K562 (cell line): Measurements from ENCODE around the gene GORASP1. TPM values are rescaled to one million over a fixed set of nuclear protein-coding genes. Genes with fewer than 3 reads are reported as not detected.

Experiments
- ATAC-seq: fragments of 200-7000 bp; cut with Tn5 transposase; 3 replicates; pipeline ENCODE4 v1.9.1; 2020; ENCODE audit warnings: moderate library complexity
- BruUV-seq: library from RNA; stranded (reverse); fragments of 400-500 nt; replicated peaks from 2 replicates; lab custom pipeline; 2021; lab: Mats Ljungman, UMichigan
- CTCF ChIA-PET: fragments of 300-600 bp; formaldehyde crosslinking; extraction: SDS; loops from one replicate; lab custom pipeline; 2021; ENCODE audit warnings: low intra/inter-chr PET ratio; lab: Yijun Ruan, JAX
- POLR2A ChIA-PET: fragments of 300-600, 350-650 bp; sonication (Branson Sonifier 250); formaldehyde crosslinking; extraction: SDS; loops from one replicate; lab custom pipeline; 2021; ENCODE audit warnings: antibody characterized with exemption, inconsistent platforms; lab: Yijun Ruan, JAX
- DNase-seq, 4 experiments: peaks; one replicate each; pipeline versions ENCODE4 v3.0.0 to v3.0.0-alpha.2; 2011 to 2018; ENCODE audit warnings: low spot score in 3 of 4, mixed read lengths in 3 of 4; ENCODE audit errors: extremely low read depth in 1 of 4
- FAIRE-seq: peaks from 2 replicates; lab custom pipeline; 2011; peaks lifted over from hg19 to GRCh38; lab: Jason Lieb, UNC
- H2AFZ ChIP-seq: 2 replicates; pipeline ENCODE4 v1.6.0; 2011; ENCODE audit warnings: low read depth, low read length, control low read depth, inconsistent platforms
- H3K27ac ChIP-seq: fragments of 200-600 bp; 3 replicates; pipeline ENCODE4 v1.8.0; 2011; ENCODE audit warnings: low read depth, mild to moderate bottlenecking, control low read depth, inconsistent platforms, low read length, moderate library complexity, mixed read lengths; ENCODE audit errors: extremely low read depth
- H3K27me3 ChIP-seq, 2 experiments: fragments of 300-600 bp in 1 of 2; 2 replicates in 1 of 2; 3 replicates in 1 of 2; pipeline versions ENCODE4 v1.6.0 to v1.8.0; 2011; ENCODE audit warnings: inconsistent platforms in 2 of 2, low read length in 2 of 2, mild to moderate bottlenecking in 1 of 2, mixed read lengths in 1 of 2, moderate library complexity in 1 of 2; ENCODE audit not compliant: control insufficient read depth in 2 of 2, insufficient read depth in 2 of 2
- H3K36me3 ChIP-seq: fragments of 300-600 bp; 3 replicates; pipeline ENCODE4 v1.8.0; 2011; ENCODE audit warnings: mild to moderate bottlenecking, low read length, inconsistent platforms; ENCODE audit not compliant: control insufficient read depth, insufficient read depth
- H3K4me1 ChIP-seq, 2 experiments: fragments of 200-600 bp in 1 of 2; replicated peaks in 1 of 2; 2 replicates in 1 of 2; 3 replicates in 1 of 2; pipeline versions ENCODE4 v1.5.1 to v1.8.0; 2011; ENCODE audit warnings: inconsistent platforms in 2 of 2, low read length in 2 of 2, mild to moderate bottlenecking in 1 of 2, mixed read lengths in 1 of 2, moderate library complexity in 1 of 2; ENCODE audit not compliant: control insufficient read depth in 2 of 2, insufficient read depth in 2 of 2
- H3K4me2 ChIP-seq: 2 replicates; pipeline ENCODE4 v1.6.1; 2011; ENCODE audit warnings: low read length, control low read depth, inconsistent platforms, mixed read lengths; ENCODE audit not compliant: insufficient read depth
- H3K4me3 ChIP-seq: fragments of 200-600 bp; sonication (generic), shearing (Covaris generic); 2 replicates; pipeline ENCODE4 v1.5.1; 2016; ENCODE audit warnings: control low read depth, inconsistent platforms
- H3K79me2 ChIP-seq: fragments of 200-600 bp; 3 replicates; pipeline ENCODE4 v1.8.0; 2011; ENCODE audit warnings: low read length, inconsistent platforms; ENCODE audit not compliant: control insufficient read depth, insufficient read depth
- H3K9ac ChIP-seq, 2 experiments: 2 replicates each; pipeline versions ENCODE4 v1.6.0 to v1.6.1; 2011; ENCODE audit warnings: low read depth in 2 of 2, low read length in 2 of 2, control low read depth in 1 of 2, inconsistent platforms in 1 of 2, mild to moderate bottlenecking in 1 of 2, mixed read lengths in 1 of 2; ENCODE audit not compliant: insufficient read depth in 1 of 2
- H3K9me1 ChIP-seq: one replicate; pipeline ENCODE4 v1.6.0; 2011; ENCODE audit warnings: inconsistent platforms, mild to moderate bottlenecking, low read length, moderate library complexity; ENCODE audit not compliant: control insufficient read depth, insufficient read depth
- H3K9me3 ChIP-seq: replicated peaks from 2 replicates; pipeline ENCODE4 v1.5.1; 2011; ENCODE audit warnings: low read depth, low read length, inconsistent platforms; ENCODE audit not compliant: control insufficient read depth, insufficient read depth
- H4K20me1 ChIP-seq: replicated peaks from 2 replicates; pipeline ENCODE4 v1.6.1; 2011; ENCODE audit warnings: low read length, inconsistent platforms, mixed read lengths; ENCODE audit not compliant: control insufficient read depth, insufficient read depth
- CTBP1 ChIP-seq: fragments of 450-650 bp; IDR thresholded peaks from 2 replicates; pipeline ENCODE4 v1.6.1; 2016; ENCODE audit warnings: borderline replicate concordance
- ETV6 ChIP-seq, 3 experiments: fragments of 150-350 bp in 1 of 3; sonication (generic) in 1 of 3; formaldehyde crosslinking in 1 of 3; IDR thresholded peaks; 2 replicates each; pipeline versions ENCODE4 v1.6.1 to v1.8.0; 2014 to 2022; ENCODE audit warnings: borderline replicate concordance in 2 of 3, low read depth in 2 of 3, antibody characterized with exemption in 1 of 3, low read length in 1 of 3, mild to moderate bottlenecking in 1 of 3, missing genetic modification reagents in 1 of 3
- GATAD2A ChIP-seq: fragments of 450-650 bp; IDR thresholded peaks from 2 replicates; pipeline ENCODE4 v1.6.1; 2017
- HIVEP1 ChIP-seq: fragments of 250-450 bp; sonication (Bioruptor Pico); IDR thresholded peaks from 2 replicates; pipeline ENCODE4 v1.4.0; 2020; ENCODE audit warnings: mild to moderate bottlenecking
- KLF6 ChIP-seq: fragments of 250-450 bp; sonication (Bioruptor Pico); IDR thresholded peaks from 2 replicates; pipeline ENCODE4 v1.4.0; 2020; ENCODE audit warnings: mild to moderate bottlenecking, moderate library complexity, borderline replicate concordance
- MCM7 ChIP-seq, 2 experiments: fragments of 450-650 bp; IDR thresholded peaks; 2 replicates each; pipeline ENCODE4 v1.6.1; 2016 to 2018
- NR4A1 ChIP-seq, 2 experiments: fragments of 250-450 bp in 1 of 2; fragments of 450-650 bp in 1 of 2; sonication (Bioruptor Pico) in 1 of 2; IDR thresholded peaks; 2 replicates each; pipeline versions ENCODE4 v1.4.0 to v1.6.1; 2016 to 2020; ENCODE audit warnings: mild to moderate bottlenecking in 2 of 2, missing compliant biosample characterization in 1 of 2, missing genetic modification characterization in 1 of 2, moderate library complexity in 1 of 2
- RNF2 ChIP-seq: sonication (generic); IDR thresholded peaks from 2 replicates; pipeline ENCODE4 v1.6.1; 2016
- SMARCE1 ChIP-seq: fragments of 450-650 bp; IDR thresholded peaks from 2 replicates; pipeline ENCODE4 v1.7.1; 2016; ENCODE audit warnings: mild to moderate bottlenecking
- SNIP1 ChIP-seq: fragments of 450-650 bp; IDR thresholded peaks from 2 replicates; pipeline ENCODE4 v1.7.1; 2017; ENCODE audit warnings: low read depth, mild to moderate bottlenecking
- SRSF3 ChIP-seq: fragments of 200-400 bp; formaldehyde crosslinking; IDR thresholded peaks from 2 replicates; pipeline ENCODE4 v1.6.1; 2016; ENCODE audit warnings: mild to moderate bottlenecking, low read length, moderate library complexity; ENCODE audit not compliant: insufficient read depth
- WHSC1 ChIP-seq: IDR thresholded peaks from one replicate; pipeline ENCODE4 v1.6.1; 2012; ENCODE audit warnings: low read length, control low read depth, inconsistent platforms
- ZNF609 ChIP-seq: sonication (generic); formaldehyde crosslinking; IDR thresholded peaks from 2 replicates; pipeline ENCODE4 v1.8.1; 2023; ENCODE audit warnings: missing genetic modification reagents, mild to moderate bottlenecking, borderline replicate concordance
- WGBS: fragments of 100-300 bp; shearing (Covaris generic); methylation state at CpG from one replicate; pipeline ENCODE4 v1.1.6; 2016; ENCODE audit warnings: low coverage, mixed read lengths; ENCODE audit not compliant: insufficient coverage; ENCODE audit errors: missing lambda C conversion rate; 5-methylcytosine and 5-hydroxymethylcytosine counted together
- in situ Hi-C: fragments of 300-500 bp; cut with MboI; formaldehyde crosslinking; loops from 4 replicates; pipeline ENCODE4 v1.15.0; 2018; ENCODE audit warnings: inconsistent platforms, mixed read lengths
- intact Hi-C: fragments of 100-400 bp; cut with micrococcal nuclease; formaldehyde crosslinking; loops from 2 replicates; pipeline ENCODE4 v1.14.2; 2022
- polyA plus RNA-seq, 8 experiments: library from polyadenylated mRNA; depleted of rRNA in 4 of 8; stranded (reverse) in 5 of 8; unstranded in 3 of 8; fragments of >200 nt; fragmentation: Nextera tagmentation in 2 of 8; fragmentation: Illumina TruSeq in 1 of 8; extraction: Ambion mirVana in 2 of 8; extraction: Trizol in 1 of 8; gene quantifications; 2 replicates each; pipeline versions ENCODE4 v1.2.1 to v1.2.3, GENCODE V29; 2011 to 2014; ENCODE audit warnings: inconsistent platforms in 1 of 8, missing spikeins in 1 of 8
- total RNA-seq, 7 experiments: library from RNA; depleted of rRNA in 6 of 7; stranded (reverse); fragments of >200 nt in 6 of 7; fragmentation: Illumina TruSeq in 2 of 7; extraction: Trizol in 2 of 7; gene quantifications; 2 replicates each; pipeline versions ENCODE4 v1.2.1 to v1.2.3, GENCODE V29; 2011 to 2021; ENCODE audit warnings: low replicate concordance in 1 of 7

The GORASP1 gene
- total and polyA plus RNA-seq, 9 of the 15 experiments (the other 6 are each of a cell fraction or from before 2014, with no cell fraction given): 8.4 to 87.9 (median 67.6) TPM

GRCh38 chr3:39056151-39056550 lies 51.3 kb downstream of the GORASP1 start:
- FAIRE-seq: no peak
- TF ChIP-seq WHSC1 (no peak), SNIP1 (no peak), HIVEP1 (CRISPR knock-in tag) (no peak), SMARCE1 (no peak), GATAD2A (no peak), SRSF3 (no peak), MCM7 (IDR thresholded peaks at IDR 0.05) (no peak), CTBP1 (no peak), ZNF609 (CRISPR knock-in tag) (no peak), KLF6 (CRISPR knock-in tag) (no peak), ETV6 (IDR thresholded peaks at IDR 0.05; ENCODE audit: borderline replicate concordance in 1 of 2, low read depth in 2 of 2, low read length in 1 of 2) (no peak), ETV6 (CRISPR knock-in tag; IDR thresholded peaks at IDR 0.05; ENCODE audit: borderline replicate concordance) (no peak), NR4A1 (CRISPR knock-in tag; IDR thresholded peaks at IDR 0.05) (no peak), NR4A1 (tag; IDR thresholded peaks at IDR 0.05) (no peak), RNF2 (no peak)
- TF ChIP-seq, all 486 proteins: peak for 0
- POLR2A ChIA-PET: no interaction called here

More at GRCh38 chr3:39056151-39056550, 51.3 kb downstream of the GORASP1 start:
- Histone ChIP-seq H3K4me2 (no peak overlapping the region), H3K27me3 (no peaks in the 10 kb centered on the region), H2AFZ (no peak overlapping the region), H3K36me3 (no peaks in the 10 kb centered on the region), H3K4me1 (peaks cover 5 to 9% of the 10 kb centered on the region in 2 experiments; a peak in 4 of 5 replicates), H3K4me3 (no peak overlapping the region), H3K79me2 (peaks cover 61% of the 10 kb centered on the region), H3K9ac (no peak overlapping the region), H3K9me1 (no peaks in the 10 kb centered on the region), H3K27ac (no peak overlapping the region), H4K20me1 (no peaks in the 10 kb centered on the region), H3K9me3 (peaks cover 3% of the 10 kb centered on the region; the same call in 1 of the 2 replicates)
- no TSS peak for BruUV-seq
- no peak for ATAC-seq
- intact Hi-C loops: no loop called here
- CTCF ChIA-PET: no interaction called here
- WGBS: 93% methylated on average over 3 of the region's 3 CpGs
- in situ Hi-C loops: no loop called here
- no peak for DNase-seq
